HG02885 (cell line): ENCODE measurements around the gene MRPS23.
"Not testable (repeated sequence)": the region's sequence is repeated elsewhere in the genome, so short reads cannot be mapped to it uniquely, and the experiment has no call there.

Source experiments
- ATAC-seq: cut with Tn5 transposase; IDR thresholded peaks from one replicate; pipeline ENCODE4 v1.9.1; 2021; ENCODE audit warnings: mild to moderate bottlenecking; ENCODE audit not compliant: unreplicated experiment, poor library complexity

Gene MRPS23

DNA sequence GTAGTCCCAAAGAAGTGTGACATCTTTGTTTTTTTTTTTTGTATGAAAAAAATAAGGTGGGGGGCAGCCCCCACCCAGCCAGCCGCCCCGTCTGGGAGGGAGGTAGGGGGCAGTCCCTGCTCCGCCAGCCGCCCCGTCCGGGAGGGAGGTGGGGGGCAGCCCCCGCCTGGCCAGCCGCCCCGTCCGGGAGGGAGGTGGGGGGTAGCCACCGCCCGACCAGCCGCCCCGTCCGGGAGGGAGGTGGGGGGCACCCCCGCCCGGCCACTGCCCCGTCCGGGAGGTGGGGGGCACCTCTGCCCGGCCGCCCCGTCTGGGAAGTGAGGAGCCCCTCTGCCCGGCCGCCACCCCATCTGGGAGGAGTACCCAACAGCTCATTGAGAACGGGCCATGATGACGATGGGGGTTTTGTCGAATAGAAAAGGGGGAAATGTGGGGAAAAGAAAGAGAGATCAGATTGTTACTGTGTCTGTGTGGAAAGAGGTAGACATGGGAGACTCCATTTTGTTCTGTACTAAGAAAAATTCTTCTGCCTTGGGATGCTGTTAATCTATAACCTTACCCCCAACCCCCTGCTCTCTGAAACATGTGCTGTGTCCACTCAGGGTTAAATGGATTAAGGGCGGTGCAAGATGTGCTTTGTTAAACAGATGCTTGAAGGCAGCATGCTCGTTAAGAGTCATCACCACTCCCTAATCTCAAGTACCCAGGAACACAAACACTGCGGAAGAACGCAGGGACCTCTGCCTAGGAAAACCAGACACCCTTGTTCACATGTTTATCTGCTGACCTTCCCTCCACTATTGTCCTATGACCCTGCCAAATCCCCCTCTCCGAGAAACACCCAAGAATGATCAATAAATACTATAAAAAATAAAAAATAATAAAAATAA, 3.5 kb downstream of the MRPS23 start:
- not testable (repeated sequence) for ATAC-seq

DNA sequence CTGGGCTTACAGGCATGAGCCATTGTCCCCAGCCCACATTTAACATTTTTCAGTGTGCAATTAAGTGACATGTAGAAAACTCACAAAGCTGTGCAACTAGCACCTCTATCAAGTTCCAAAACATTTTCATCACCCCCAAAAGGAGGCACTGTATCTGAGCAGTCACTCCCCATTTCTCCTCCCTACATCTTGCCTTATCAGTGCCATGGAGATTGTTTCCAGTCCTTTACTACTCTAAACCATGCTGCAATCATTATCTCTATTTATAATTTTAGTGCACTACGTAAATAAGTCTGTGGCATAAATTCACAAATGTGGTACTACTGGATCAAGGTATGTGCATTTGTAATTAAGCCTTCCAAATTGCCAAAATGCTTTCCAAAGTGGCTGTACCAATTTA, 7.6 kb downstream of the MRPS23 start:
- ATAC-seq, result no peak

DNA sequence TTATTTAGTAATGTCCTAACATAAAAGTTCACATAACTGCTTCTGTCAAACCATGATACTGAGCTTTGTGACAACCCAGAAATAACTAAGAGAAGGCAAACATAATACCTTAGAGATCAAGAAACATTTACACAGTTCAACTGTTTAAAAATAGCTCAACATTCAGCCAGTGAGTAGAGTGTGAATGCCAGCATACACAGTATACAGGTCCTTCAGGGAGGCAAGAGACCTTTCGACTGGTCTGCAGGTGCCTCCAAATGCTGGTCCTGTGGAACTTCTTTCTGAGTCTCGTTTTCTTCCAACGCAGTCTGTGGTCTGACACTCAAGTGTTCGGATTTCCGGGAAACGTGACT, 10.3 kb downstream of the MRPS23 start:
- ATAC-seq, result no peak

DNA sequence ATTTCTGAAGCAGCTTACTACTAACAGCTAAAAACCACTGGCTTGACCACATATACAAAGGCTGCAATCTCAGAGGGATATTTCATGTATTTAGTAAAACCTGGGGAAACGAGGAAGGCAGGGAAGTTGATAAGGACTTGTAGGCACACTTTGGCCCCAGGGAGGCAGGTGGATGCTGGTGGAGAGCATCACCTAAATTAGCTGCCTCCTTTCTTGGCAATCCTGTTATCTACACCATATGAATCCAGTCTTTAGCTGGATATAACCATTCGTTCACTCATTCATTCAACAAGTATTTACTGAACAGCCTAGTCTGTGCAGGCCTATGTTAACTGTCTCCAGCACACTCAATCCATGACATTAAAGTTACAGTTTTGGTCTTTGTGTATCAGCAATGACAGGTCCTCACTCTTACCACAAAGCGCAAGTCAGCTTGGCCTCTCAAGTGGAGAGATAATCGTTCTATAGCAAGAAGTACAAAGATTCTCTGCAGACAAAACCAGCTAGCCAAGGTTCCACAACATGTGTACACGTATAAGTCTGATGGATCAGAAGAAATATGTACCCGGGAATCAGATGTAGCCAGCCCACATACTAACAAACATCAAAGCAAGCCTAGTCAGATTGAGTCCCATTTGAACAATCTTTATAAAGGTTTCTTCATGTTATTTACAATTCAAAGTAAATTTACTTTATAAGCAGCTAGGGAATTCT, 10.8 kb downstream of the MRPS23 start:
- no peak for ATAC-seq

DNA sequence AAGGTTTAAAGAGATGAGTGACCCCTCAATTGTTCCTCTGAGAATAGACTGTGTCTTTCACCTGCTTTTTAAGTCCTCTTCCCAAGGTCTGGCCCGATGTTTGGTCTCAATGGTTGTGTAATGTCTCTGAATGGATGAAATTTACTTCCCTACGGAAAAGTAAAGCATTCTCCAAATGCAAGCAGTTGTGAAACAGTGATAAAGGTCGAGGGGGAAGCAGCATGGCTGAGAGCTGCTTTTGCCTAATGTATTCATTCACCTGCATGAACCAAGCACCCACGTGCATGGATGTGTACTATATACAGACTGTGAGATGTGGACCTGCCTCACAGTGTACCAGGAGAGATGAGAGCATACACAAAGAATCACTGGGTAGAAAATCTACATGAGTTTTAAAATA, 11.4 kb downstream of the MRPS23 start:
- ATAC-seq, result no peak

DNA sequence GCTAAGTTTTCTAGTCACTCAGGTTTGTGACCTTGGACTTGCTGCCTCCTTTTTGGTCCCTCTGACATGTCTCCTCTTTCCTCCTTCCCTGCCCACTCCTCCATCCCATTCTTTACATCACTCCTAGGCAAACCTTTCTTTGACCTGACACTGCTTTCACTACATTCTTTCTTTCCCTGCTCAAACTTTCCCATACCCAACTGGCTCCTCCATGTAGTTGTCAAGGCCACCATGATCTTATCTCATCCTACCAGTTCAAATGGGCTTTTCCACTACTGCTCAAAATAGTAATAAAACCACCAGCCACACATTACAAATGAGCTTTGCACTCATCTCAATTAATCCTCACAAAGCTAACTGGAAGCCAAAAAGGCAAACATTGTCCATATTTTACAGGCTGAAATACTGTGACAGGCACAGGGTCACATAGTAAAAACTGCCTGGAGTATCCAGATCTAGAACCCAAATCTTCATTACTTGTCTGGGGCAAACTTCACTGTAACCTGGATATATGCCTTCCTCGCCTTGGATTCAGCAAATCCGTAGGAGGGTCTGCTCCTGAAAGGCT, 14.4 kb downstream of the MRPS23 start:
- no peak for ATAC-seq

DNA sequence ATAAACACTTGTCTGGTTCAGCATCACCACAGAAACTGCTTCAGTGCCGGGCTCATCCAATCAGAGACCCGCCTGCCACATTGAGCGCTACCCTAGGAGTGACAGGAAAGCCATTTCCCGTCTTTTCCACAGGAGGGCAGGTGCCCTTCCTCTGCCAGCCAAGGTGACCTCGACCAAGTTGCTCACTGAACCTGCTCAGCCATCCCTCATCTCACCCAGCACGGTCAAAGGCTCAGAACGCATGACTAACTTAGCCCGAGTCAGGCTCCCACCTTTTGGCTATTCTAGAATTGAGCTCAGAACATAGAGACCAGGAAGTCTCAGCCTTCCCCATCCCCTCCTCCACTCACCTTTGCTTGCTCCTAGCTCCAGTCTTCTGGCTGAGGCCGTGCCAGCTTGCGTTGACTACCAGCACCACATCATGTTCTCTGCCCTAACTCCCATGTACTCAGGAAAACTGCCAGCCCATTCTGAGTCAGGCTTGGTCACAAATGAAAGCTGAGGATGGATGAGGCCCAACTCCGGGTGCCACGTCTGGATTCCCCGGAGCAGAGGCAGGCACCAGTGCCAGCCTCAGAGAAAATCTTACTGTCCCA, 15.6 kb downstream of the MRPS23 start:
- ATAC-seq, result no peak

DNA sequence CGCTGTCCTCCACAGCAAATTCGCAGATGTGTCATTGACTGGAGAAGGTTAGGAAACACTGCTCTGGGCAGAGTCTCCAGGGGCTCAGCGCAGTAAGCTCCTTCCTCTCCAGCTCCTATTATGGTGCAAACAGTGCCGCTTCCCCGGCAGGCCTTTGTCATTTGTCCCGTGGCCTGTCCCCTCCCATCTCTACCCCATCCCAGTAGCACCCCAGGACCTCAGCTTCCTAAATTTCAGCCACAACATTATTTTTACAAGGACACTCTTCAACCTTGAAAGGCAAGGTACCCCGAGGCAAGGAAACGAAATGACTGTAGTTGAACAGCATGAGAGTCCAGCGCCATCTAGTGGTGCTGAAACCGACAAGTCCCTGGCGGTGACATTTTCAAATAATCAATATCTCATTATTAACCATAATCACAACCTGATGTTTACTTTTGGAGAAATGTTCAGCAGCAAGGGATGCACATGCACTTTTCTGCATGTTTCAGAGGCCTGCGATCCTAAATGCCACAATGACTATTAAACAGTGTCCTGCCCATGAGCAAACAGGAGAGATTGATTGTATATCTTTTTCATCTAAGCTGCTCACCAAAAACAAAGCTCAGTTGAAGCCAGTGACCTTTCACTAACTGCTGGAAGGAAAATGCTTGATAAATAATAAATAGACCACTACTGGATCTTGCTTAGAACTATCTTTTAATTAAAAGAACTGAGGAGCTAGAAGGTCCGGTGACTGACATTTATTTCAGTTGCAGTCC, 16.5 kb downstream of the MRPS23 start:
- ATAC-seq, result peak; percentile 51

DNA sequence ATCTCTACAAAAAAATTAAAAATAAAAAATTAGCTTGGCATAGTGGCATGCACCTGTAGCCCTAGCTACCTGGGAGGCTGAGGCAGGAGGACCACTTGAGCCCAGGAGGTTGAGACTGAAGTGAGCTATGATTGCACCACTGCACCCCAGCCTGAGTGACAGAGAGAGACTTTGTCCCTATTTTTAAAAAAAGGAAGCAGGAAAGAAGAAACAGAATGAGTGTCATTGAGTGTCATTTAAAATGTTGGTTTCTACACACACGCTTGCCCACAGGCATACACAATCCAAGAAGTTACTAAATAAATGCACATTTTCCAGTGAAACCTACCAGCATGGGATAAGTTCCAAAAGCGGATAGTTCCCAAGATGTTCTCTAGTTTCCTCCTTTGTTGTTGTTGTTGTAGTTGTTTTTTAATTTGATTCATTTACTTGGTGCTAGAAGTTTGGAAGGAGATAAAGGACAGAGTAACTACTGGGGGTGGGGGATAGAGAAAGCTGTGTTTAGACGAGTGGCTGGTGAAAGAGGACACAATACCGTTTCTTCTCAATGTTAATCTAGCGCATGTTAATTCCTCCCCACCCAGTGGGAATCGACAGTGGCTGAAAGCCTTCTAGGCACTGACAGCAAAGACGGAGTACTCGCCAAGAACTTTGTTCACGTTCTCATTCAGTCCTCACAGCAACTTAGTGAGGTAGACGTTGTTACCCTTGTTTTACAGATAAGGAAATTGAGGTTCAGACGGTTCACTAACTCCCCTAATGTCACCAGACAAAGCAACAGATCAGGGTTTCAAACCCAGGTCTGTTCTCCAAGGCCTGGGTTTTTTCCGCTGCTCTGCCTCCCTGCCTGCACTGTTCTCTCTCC, 17.3 kb downstream of the MRPS23 start:
- ATAC-seq, result no peak

DNA sequence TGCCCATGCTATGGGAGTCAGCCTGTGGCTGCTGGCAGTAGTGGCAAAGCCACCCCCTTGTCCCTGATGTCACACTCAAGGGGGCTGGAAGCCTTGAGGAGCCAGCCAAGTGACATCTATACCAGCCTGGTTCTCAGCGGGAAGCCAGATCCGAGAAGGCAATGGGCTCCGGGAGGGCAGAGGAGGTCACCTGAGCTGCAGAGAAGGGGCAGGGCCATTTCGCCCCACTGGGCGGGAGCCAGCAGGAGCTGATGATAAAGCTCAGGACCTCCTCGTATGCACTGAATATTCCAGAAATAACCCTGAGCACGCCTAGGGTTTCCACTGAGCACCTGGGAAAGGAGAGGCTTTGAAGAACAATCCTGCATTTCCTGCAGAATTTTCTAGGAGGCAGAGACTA, 19.0 kb downstream of the MRPS23 start:
- no peak for ATAC-seq

DNA sequence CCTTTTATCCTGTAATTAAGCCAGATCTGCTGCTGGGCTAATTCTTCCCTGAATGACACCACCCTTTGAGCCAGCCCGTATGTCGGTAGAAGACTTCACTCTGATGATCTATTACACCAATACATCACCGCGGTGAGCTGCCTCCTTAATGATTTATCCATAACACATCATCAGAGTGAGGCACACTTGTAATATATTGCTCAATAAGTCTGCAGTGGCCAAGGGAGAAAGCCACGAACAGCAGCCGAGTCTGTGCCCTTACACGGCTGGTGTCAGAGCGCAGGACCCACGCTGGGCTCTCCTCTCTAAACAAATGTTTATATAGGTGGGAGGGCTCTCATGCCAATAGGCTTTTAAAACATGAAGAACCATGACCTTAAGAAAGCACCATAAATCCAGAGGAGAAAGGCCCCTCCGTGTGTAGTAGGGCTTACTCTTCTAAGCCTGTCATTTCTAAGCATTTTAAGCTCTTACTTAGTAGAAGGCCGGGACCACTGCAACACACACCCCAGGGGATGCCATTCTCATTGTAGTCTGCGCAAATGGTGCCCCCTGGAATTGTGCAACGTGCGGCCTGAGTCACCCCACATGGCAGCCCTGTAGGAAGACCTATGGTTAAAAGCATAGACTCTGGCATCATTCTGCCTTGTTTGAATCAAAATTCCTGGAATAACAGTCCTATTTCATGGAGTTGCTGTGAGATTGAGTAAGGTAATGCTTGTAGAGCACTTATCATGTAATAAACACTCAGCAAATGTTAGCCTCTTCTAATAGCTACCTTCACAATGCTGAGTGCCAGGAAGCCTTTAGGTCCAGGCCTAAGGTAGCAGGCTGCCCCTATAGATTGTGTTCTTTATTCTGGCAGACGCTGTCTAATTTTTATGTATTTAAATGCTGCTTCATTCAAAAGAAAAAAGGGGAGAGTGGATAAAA, 26.1 kb downstream of the MRPS23 start:
- no peak for ATAC-seq

DNA sequence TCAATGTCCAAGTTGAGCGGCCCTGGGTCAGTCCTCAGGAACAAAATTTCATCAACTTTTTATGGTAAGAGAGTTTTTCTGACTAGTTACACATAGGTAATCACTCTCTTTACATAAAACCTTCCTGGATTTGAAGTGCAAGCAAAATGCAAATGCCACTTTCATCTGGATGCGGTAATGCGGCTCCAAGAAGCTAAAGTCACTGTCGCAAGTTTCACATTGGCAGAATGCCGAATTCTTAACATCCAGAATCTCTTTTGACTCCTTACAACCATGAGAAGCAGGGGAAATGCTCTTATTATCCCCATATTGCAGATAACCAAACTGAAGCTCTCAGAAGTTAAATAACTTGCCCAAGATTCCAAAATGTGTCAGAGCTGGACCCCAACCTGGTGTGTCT, 30.0 kb downstream of the MRPS23 start:
- no peak for ATAC-seq

DNA sequence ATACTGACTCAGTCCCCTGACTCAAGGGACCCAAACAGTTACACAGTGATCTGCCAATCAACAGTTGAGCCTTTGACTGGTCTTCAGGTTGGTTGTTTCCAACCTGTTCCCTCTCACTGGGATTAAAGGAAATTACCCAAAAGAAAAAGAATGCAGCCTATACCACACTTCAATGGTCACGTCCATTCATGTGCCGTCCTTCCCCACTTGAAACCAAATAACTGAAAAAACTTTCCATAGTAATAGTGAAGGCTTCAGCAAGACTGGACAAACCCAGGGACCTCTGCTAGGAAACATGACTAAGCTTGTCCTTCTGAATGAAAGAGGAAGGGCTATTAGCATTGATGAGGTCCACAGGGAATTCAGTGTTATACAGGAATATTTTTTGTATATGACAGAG, 30.6 kb downstream of the MRPS23 start:
- ATAC-seq, result no peak

DNA sequence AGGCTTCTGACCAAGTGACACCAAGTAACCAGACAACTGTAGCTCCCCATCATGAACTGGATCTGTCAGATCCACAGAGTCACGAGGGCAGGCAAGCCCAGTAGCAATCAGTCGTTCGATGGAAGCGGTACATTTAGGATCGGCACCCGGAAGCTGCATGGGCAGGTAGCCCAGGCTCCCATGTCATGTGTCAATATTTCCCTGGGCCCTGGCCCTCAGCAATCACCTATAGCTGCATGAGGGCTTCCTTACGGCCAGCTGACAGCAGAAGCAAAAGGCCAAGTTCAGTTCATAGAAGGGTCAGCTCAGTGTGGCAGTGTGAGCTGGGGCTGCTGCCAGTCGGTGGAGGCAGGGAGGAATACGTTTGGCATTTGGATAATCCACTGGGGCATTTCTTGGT, 31.8 kb downstream of the MRPS23 start:
- no peak for ATAC-seq

DNA sequence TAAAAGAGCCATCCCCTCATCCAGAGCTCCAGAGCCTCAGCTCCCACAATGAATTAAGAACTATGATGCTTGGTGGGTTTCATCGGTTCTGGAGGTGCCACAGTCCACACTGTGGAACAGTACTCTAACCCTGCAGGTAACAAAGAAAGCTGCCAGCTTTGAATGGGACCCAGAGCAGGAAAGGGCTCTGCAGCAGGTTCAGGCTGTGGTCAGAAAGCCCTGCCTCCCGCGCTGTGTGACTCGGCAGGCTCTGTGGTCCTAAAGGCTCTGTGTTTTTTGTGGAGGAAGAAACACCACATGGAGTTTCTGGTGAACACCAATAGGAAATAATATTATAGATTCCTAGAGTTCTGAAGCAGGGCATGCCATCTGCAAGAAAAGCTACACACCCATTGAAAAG, 32.5 kb downstream of the MRPS23 start:
- ATAC-seq, result no peak

DNA sequence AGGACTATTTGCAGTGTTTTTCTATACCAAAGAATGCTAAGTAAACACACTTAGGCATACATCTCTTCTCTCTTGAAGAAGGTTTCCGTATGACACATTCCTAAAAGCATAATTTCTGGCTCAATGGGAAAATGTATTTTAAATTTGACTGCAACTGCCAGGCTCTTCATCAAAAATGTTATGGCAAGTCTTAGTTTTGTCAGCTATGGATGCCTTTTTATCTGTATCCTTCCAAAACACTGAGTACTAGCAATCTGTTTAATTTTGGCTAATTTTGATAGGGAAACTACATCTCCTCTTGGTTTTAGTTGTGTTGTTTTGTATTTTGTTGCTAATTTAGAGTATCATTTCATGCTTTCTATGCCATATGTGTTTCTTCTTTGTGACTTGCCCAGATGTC, 35.4 kb downstream of the MRPS23 start:
- no peak for ATAC-seq

DNA sequence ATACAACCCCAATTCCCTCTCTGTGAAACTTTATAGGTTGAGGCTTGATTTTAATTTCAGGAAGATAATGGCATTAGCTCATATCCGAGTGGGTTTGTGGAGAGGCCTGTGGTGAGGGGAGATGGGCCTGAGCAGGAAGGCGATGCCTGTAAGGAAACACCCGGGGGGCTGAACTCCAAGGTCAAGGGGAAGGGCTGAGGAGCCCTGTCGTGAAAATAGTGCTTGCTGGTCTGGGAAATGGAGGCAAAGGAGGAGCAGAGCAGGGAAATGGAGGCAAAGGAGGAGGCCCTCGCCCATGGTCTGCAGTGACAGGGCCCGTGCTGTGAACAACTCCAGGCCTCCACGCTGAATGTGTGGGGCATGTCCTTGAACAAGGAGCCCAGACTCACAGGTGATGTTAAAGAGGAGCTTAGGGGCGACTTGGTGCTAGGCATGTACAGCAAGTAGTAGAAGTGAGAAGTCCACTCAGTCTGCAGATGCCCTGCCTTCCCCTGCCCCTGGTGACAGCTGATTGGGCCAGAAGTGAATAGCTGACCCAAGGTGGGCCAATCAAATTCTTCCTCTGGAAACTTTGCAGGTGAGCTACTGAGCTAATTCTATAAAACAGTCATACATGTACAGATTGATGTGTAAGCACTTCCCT, 38.1 kb downstream of the MRPS23 start:
- ATAC-seq, result no peak
